ENCODE data around the gene CECR2.
"Not testable (repeated sequence)": the region's sequence is repeated elsewhere in the genome, so short reads cannot be mapped to it uniquely, and the experiment has no call there.

The CECR2 gene

DNA sequence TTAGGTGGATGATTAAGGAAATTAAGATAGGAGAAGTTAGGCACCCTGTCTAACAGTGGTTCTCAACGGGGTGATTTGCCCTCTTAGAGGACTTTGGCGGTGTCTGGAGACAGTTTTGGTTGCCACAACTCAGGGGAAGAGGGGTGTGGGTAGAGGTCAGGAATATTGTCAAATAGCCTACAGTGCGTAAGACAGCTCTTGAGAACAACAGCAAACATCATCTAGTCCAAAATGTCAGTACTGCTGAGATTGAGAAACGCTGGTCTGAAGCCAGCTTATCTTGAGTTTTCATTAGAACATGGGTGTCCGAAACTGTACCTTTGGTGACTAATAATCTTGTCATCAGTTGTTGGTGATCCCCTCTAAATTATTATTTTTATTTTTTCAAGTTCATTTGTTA is 38.4 kb downstream of the CECR2 start:
- DNase-seq = no peak

- no peak for DNase-seq
These were observed 41.3 kb downstream of the CECR2 start for GRCh38 chr22:17410576-17410975.

- peak; percentile 76 for DNase-seq
These were observed 42.0 kb downstream of the CECR2 start for GRCh38 chr22:17411213-17411612.

- no peak for DNase-seq
These were observed 43.0 kb downstream of the CECR2 start for GRCh38 chr22:17412232-17412631.

GRCh38 chr22:17418890-17419324 is 49.6 kb downstream of the CECR2 start:
- no peak for DNase-seq

GRCh38 chr22:17419348-17419747 is 50.1 kb downstream of the CECR2 start:
- DNase-seq = no peak

GRCh38 chr22:17422736-17423343 is 53.6 kb downstream of the CECR2 start:
- no peak for DNase-seq

DNA sequence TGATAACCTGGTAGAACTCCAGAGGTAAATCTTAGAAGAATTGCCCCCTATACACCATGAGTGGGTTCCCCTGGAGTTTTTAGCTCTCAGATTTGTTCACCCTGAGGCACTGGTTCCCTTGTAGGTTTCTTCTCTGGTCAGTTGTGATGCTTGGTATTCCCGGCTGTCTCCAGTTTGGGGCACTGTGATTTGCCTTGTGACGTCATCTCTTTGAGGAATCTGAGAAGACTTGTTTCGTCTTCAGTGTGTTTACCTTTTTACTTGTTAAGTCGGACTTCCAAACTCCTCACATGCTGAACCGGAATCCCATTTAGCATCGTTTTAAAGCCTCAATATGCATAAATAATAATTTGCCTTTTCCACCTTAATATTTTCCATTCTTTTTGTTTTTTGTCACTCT is 54.4 kb downstream of the CECR2 start:
- no peak for DNase-seq

GRCh38 chr22:17427528-17427927 is 58.3 kb downstream of the CECR2 start:
- DNase-seq = not testable (repeated sequence)

DNA sequence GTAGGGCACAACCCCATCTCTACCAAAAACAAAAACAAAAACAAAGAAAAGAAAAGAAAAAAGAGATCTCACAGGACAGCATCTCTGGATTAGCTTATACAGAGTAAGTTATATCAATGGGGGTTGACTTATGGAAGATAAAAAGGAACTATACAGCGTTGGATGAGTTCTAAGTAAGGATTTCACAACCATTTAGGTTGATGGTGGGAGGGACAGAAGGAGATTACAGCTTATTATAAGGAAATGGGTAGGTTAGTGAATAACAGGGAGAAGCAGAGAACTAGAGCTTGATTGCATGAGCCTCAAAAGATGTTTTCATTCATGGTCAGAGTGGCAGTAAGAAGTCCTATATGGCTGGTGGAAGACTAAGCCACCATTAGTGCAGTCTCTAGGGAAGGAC is 60.3 kb downstream of the CECR2 start:
- no peak for DNase-seq

- peak; percentile 51 for DNase-seq
These were observed 61.2 kb downstream of the CECR2 start for GRCh38 chr22:17430412-17430811.

DNA sequence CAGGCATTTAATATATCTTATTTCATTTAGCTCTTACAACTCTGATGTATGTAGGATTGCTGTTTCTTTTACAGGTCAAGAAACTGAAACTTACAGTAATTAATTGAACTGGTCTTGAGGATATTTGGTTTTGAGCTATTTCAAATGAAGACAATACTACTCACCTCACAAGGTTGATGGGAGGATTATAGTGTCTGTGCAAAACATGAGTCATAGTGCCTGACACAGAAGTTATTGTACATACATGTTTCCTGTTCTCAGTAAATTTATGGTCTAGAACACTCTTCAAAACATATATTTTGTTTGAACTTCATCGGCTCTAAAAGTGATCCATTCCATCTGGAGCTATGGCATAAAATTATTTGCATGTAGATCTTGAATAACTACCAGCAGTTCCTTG is 61.9 kb downstream of the CECR2 start:
- no peak for DNase-seq

GRCh38 chr22:17434856-17435255 is 65.6 kb downstream of the CECR2 start:
- no peak for DNase-seq

DNA sequence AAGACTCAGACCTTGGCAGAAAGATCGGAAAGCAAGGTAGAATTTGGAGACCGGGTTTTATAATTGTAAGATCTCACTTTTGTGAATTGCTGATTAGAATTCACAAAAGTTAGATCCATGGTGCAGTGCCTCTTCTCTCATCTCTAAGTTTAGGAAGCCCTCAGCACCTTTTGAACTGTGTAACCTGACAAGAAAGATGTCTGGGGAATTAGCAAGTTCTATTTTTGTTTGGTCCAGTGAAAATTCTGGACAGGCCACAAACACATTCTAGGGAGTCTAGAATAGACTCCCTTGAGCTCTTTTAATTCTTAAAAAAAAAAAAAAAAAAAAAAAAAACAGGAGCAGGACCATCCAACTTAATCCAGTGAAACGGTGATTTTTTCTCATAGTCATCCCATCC is 66.1 kb downstream of the CECR2 start:
- no peak for DNase-seq

- DNase-seq = no peak
These were observed 67.2 kb downstream of the CECR2 start for GRCh38 chr22:17436382-17436980.

DNA sequence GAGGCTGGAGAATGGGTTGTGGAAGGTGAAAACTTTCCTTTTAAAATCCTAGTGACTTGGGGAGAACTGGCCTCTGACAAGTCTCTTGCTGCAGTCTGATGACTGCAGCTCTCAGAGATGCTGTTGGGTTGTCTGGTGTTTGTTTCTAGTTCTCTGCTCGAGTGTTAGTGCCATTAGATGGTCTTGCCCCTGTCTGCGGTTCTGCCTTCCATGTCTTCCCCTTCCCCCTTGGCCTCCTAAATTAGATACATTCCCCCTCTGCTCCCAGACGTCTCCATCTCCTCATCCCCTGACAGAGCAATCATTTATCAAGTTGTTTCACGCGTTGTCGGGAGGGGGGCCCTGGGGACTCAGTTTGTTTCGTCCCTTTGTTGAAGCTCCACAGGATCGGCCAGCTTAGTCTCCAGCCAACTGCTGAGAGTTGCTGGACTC is 67.7 kb downstream of the CECR2 start:
- DNase-seq = peak; percentile 84

GRCh38 chr22:17438026-17438425 is 68.8 kb downstream of the CECR2 start:
- no peak for DNase-seq

DNA sequence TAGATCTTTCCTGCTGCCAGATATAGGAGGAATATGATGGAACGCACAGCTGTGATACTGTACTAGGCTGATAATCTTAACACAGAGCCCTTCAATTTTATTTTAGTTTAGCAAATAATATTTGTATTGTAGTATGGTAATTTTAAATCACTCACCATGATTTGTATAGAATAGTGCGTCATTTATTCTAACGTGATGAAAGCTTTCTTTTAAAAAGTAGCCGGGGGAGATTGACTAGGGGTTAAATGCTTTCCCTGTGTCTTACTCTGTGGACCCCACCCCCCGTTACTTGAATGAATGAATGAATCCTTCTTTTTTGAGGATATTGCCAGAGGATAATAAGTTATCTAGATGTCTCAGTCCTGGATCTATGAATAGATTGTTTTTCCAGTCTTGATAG is 72.1 kb downstream of the CECR2 start:
- no peak for DNase-seq

- DNase-seq = no peak
These were observed 74.3 kb downstream of the CECR2 start for GRCh38 chr22:17443405-17444203.

DNA sequence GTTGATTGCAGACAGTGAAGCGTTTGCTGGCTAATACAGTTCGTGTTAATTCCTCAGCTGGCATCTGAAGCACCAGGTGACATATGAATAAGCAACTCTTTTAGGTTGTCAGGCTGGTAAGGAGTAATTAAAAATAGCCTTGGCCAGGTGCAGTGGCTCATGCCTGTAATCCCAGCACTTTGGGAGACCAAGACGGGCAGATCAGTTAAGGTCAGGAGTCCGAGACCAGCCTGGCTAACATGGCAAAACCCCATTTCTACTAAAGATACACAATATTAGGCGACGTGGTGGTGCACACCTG is 74.9 kb downstream of the CECR2 start:
- DNase-seq = no peak

- no peak for DNase-seq
These were observed 77.4 kb downstream of the CECR2 start for GRCh38 chr22:17446698-17447097.

GRCh38 chr22:17451316-17451715 is 82.1 kb downstream of the CECR2 start:
- no peak for DNase-seq

DNA sequence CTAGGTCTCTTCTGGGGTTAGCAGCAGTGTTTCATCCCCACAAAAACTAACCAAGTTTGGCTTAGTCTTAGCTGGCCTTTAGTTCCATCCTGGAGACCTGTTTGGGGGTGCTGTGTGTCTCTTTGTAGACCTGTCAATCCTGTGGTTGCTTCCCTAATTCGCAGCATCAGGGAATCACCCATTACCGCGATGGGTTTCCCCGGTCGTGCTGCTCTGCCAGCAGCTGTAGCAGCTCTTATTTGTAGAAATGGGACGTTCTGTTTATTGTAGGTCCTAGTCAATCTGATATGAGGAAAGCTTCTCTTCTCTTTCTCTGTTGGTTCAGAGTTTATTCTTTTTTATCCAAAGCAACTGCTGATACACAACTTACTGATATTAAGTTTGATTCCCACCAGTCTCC is 91.6 kb downstream of the CECR2 start:
- DNase-seq = no peak

- DNase-seq = no peak
These were observed 101.7 kb downstream of the CECR2 start for GRCh38 chr22:17470880-17471500.

All from eye (tissue), 1 donor.